T follicular helper cell (primary cell): ENCODE measurements around the gene ETV2.
A peak's percentile ranks its signal among the peaks of the same experiment; 100 is the strongest.
"Not testable (repeated sequence)": the region's sequence is repeated elsewhere in the genome, so short reads cannot be mapped to it uniquely, and the experiment has no call there.

Source experiments
- DNase-seq: peaks from one replicate; pipeline ENCODE4 v3.0.0-alpha.2; 2020; ENCODE audit warnings: low read depth
- total RNA-seq, 2 experiments: gene quantifications; one replicate each; lab custom pipeline; 2026; lab: John Stamatoyannopoulos, UW

ETV2 gene
- 0.17 to 0.42 reads per million in 2 experiments for total RNA-seq

- DNase-seq: no peak
Observed at GRCh38 chr19:35641515-35642151, at the start of gene ETV2. ETV2 (plus strand) TSS chr19:35641745; CDS start chr19:35642461, 716 bp downstream.

GRCh38 chr19:35592226-35592625 is 49.3 kb upstream of the ETV2 start:
- DNase-seq: no peak

GRCh38 chr19:35595026-35595425 is 46.5 kb upstream of the ETV2 start:
- not testable (repeated sequence) for DNase-seq

GRCh38 chr19:35595928-35596327 is 45.6 kb upstream of the ETV2 start:
- no peak for DNase-seq

GRCh38 chr19:35596366-35596999 is 45.1 kb upstream of the ETV2 start:
- DNase-seq: no peak

- no peak for DNase-seq
Observed at GRCh38 chr19:35601971-35602370, 39.6 kb upstream of the ETV2 start.

GRCh38 chr19:35604436-35604835 is 37.1 kb upstream of the ETV2 start:
- not testable (repeated sequence) for DNase-seq

- DNase-seq: not testable (repeated sequence)
Observed at GRCh38 chr19:35607170-35607569, 34.4 kb upstream of the ETV2 start.

GRCh38 chr19:35607661-35608060 is 33.9 kb upstream of the ETV2 start:
- DNase-seq: no peak

GRCh38 chr19:35608251-35608650 is 33.3 kb upstream of the ETV2 start:
- DNase-seq: no peak

GRCh38 chr19:35609851-35610353 is 31.6 kb upstream of the ETV2 start:
- DNase-seq: no peak

GRCh38 chr19:35612224-35612558 is 29.4 kb upstream of the ETV2 start:
- DNase-seq: no peak

- DNase-seq: peak; percentile 94
Observed at GRCh38 chr19:35612559-35613321, 28.8 kb upstream of the ETV2 start, which contains the start of gene HAUS5. HAUS5 (plus strand) TSS chr19:35612735; CDS start chr19:35612795, 60 bp downstream.

- no peak for DNase-seq
Observed at GRCh38 chr19:35613574-35613973, 28.0 kb upstream of the ETV2 start.

GRCh38 chr19:35615036-35615435 is 26.5 kb upstream of the ETV2 start:
- DNase-seq: no peak

GRCh38 chr19:35618857-35619256 is 22.7 kb upstream of the ETV2 start:
- no peak for DNase-seq

- DNase-seq: no peak
Observed at GRCh38 chr19:35619290-35619923, 22.1 kb upstream of the ETV2 start.

GRCh38 chr19:35620001-35620400 is 21.5 kb upstream of the ETV2 start:
- DNase-seq: no peak

GRCh38 chr19:35621708-35622107 is 19.8 kb upstream of the ETV2 start:
- DNase-seq: no peak

- DNase-seq: no peak
Observed at GRCh38 chr19:35622750-35623149, 18.8 kb upstream of the ETV2 start.

GRCh38 chr19:35623327-35624010 is 18.1 kb upstream of the ETV2 start:
- no peak for DNase-seq

GRCh38 chr19:35628264-35628564 is 13.3 kb upstream of the ETV2 start:
- DNase-seq: no peak
